HCT116 (cell line): ENCODE data around the gene UQCC2. TPM values are rescaled to one million over a fixed set of nuclear protein-coding genes. Genes with fewer than 3 reads are reported as not detected.

Experiments
- ATAC-seq: fragments of 200-7000 bp; cut with Tn5 transposase; 2 replicates; pipeline ENCODE4 v1.9.1; 2020; ENCODE audit warnings: mild to moderate bottlenecking, moderate library complexity
- BruUV-seq: library from RNA; stranded (reverse); fragments of 400-500 nt; replicated peaks from 2 replicates; lab custom pipeline; 2021; lab: Mats Ljungman, UMichigan
- CTCF ChIA-PET: fragments of 300-600 bp; sonication (Branson Sonifier 250); formaldehyde crosslinking; loops from one replicate; lab custom pipeline; 2021; ENCODE audit warnings: antibody characterized with exemption; lab: Charles Lee
- POLR2A ChIA-PET: fragments of 300-600, 350-600 bp; sonication (Branson Sonifier 250); formaldehyde crosslinking; loops from one replicate; lab custom pipeline; 2021; ENCODE audit warnings: antibody characterized with exemption; lab: Charles Lee
- RAD21 ChIA-PET, 2 experiments: fragments of 300-600 bp; sonication (Branson Sonifier 250); formaldehyde crosslinking; loops; one replicate each; lab custom pipeline; 2023; ENCODE audit warnings: low total read pairs in 2 of 2; ENCODE audit not compliant: uncharacterized antibody in 2 of 2, unreplicated experiment in 2 of 2, low non-redundant PET in 1 of 2; lab: Charles Lee
- DNase-seq: peaks from one replicate; pipeline ENCODE4 v3.0.0-alpha.2; 2010; ENCODE audit warnings: low read depth, low spot score
- H2AFZ ChIP-seq: fragments of 200-600 bp; shearing (Covaris generic), sonication (generic); 2 replicates; pipeline ENCODE4 v1.6.1; 2017; ENCODE audit warnings: low read depth, mixed run types, mixed read lengths, antibody characterized with exemption, low read length; ENCODE audit not compliant: poor library complexity, severe bottlenecking
- H3K27ac ChIP-seq: 2 replicates; pipeline ENCODE4 v1.5.1; 2012; ENCODE audit warnings: low read depth, low read length
- H3K27me3 ChIP-seq: fragments of 200-600 bp; sonication (generic); 2 replicates; pipeline ENCODE4 v1.6.1; 2016; ENCODE audit warnings: mixed run types, low read length, mixed read lengths; ENCODE audit not compliant: insufficient read depth
- H3K36me3 ChIP-seq, 2 experiments: fragments of 200-500 bp in 1 of 2; fragments of 200-600 bp in 1 of 2; sonication (Bioruptor generic) in 1 of 2; sonication (generic) in 1 of 2; 2 replicates each; pipeline versions ENCODE4 v1.5.1 to v1.6.1; 2014 to 2016; ENCODE audit warnings: low read length in 2 of 2, inconsistent platforms in 1 of 2, mixed read lengths in 1 of 2, mixed run types in 1 of 2; ENCODE audit not compliant: insufficient read depth in 2 of 2, control insufficient read depth in 1 of 2
- H3K4me1 ChIP-seq, 2 experiments: fragments of 200-600 bp in 1 of 2; sonication (generic) in 1 of 2; 2 replicates each; pipeline versions ENCODE4 v1.5.1 to v1.6.1; 2012 to 2017; ENCODE audit warnings: low read length in 2 of 2, inconsistent platforms in 1 of 2, mild to moderate bottlenecking in 1 of 2, mixed read lengths in 1 of 2, mixed run types in 1 of 2, moderate library complexity in 1 of 2; ENCODE audit not compliant: insufficient read depth in 2 of 2, control insufficient read depth in 1 of 2
- H3K4me2 ChIP-seq: fragments of 200-600 bp; sonication (generic); 2 replicates; pipeline ENCODE4 v1.6.1; 2017; ENCODE audit warnings: mixed run types, low read length, mixed read lengths
- H3K4me3 ChIP-seq, 2 experiments: fragments of 200-600 bp in 1 of 2; sonication (generic) in 1 of 2; replicated peaks in 1 of 2; 2 replicates each; pipeline ENCODE4 v1.5.1; 2011 to 2016; ENCODE audit warnings: low read length in 2 of 2, control low read depth in 1 of 2, low read depth in 1 of 2, mild to moderate bottlenecking in 1 of 2, mixed read lengths in 1 of 2, mixed run types in 1 of 2
- H3K79me2 ChIP-seq: fragments of 200-600 bp; sonication (generic); 2 replicates; pipeline ENCODE4 v1.6.1; 2017; ENCODE audit warnings: mild to moderate bottlenecking, mixed run types, low read length, moderate library complexity, mixed read lengths; ENCODE audit not compliant: insufficient read depth
- H3K9ac ChIP-seq: fragments of 200-600 bp; sonication (generic); 2 replicates; pipeline ENCODE4 v1.6.1; 2016; ENCODE audit warnings: low read length, mixed read lengths
- H3K9me2 ChIP-seq: fragments of 200-600 bp; sonication (generic), shearing (Covaris generic); 2 replicates; pipeline ENCODE4 v1.6.1; 2017; ENCODE audit warnings: mixed run types, mild to moderate bottlenecking, moderate library complexity; ENCODE audit not compliant: insufficient read depth
- H3K9me3 ChIP-seq, 2 experiments: fragments of 200-500 bp in 1 of 2; fragments of 200-600 bp in 1 of 2; sonication (Bioruptor generic) in 1 of 2; sonication (generic) in 1 of 2; 2 replicates each; pipeline ENCODE4 v1.6.1; 2014 to 2017; ENCODE audit warnings: low read length in 2 of 2, mixed read lengths in 2 of 2, inconsistent platforms in 1 of 2, low read depth in 1 of 2, mild to moderate bottlenecking in 1 of 2, mixed run types in 1 of 2, moderate library complexity in 1 of 2; ENCODE audit not compliant: control insufficient read depth in 1 of 2, insufficient read depth in 1 of 2
- H4K20me1 ChIP-seq: fragments of 200-600 bp; sonication (generic), shearing (Covaris generic); 2 replicates; pipeline ENCODE4 v1.6.1; 2017; ENCODE audit warnings: mixed run types, mild to moderate bottlenecking, moderate library complexity; ENCODE audit not compliant: insufficient read depth
- ATF3 ChIP-seq: IDR thresholded peaks from 2 replicates; pipeline ENCODE4 v1.6.1; 2012
- CBX3 ChIP-seq: IDR thresholded peaks from 2 replicates; pipeline ENCODE4 v1.6.1; 2012; ENCODE audit warnings: low read depth
- CTCF ChIP-seq, 3 experiments: fragments of 200-600 bp in 1 of 3; sonication (generic) in 1 of 3; IDR thresholded peaks in 2 of 3; conservative IDR thresholded peaks in 1 of 3; 2 replicates each; pipeline ENCODE4 v1.5.1; 2012 to 2017; ENCODE audit warnings: low read depth in 2 of 3, low read length in 2 of 3, antibody characterized with exemption in 1 of 3, borderline replicate concordance in 1 of 3, control low read depth in 1 of 3, mild to moderate bottlenecking in 1 of 3, mixed read lengths in 1 of 3, mixed run types in 1 of 3, moderate library complexity in 1 of 3; ENCODE audit not compliant: insufficient read depth in 1 of 3
- EGR1 ChIP-seq: IDR thresholded peaks from 2 replicates; pipeline ENCODE4 v1.6.1; 2012; ENCODE audit warnings: low read depth
- ELF1 ChIP-seq: IDR thresholded peaks from 2 replicates; pipeline ENCODE4 v1.6.1; 2012; ENCODE audit warnings: low read depth, borderline replicate concordance
- EZH2phosphoT487 ChIP-seq: fragments of 200-600 bp; IDR thresholded peaks from 2 replicates; pipeline ENCODE4 v1.6.1; 2018; ENCODE audit warnings: antibody characterized with exemption, borderline replicate concordance
- POLR2A ChIP-seq: IDR thresholded peaks from 2 replicates; pipeline ENCODE4 v1.7.0; 2011; ENCODE audit warnings: borderline replicate concordance; ENCODE audit not compliant: insufficient read depth, insufficient read length; ENCODE audit errors: extremely low read depth
- REST ChIP-seq: IDR thresholded peaks from 2 replicates; pipeline ENCODE4 v1.6.1; 2012; ENCODE audit warnings: low read depth
- SIN3A ChIP-seq: IDR thresholded peaks from 2 replicates; pipeline ENCODE4 v1.6.1; 2012; ENCODE audit warnings: low read depth
- SRF ChIP-seq: IDR thresholded peaks from 2 replicates; pipeline ENCODE4 v1.6.1; 2012; ENCODE audit warnings: low read depth
- TCF7L2 ChIP-seq: IDR thresholded peaks from 2 replicates; pipeline ENCODE4 v1.7.0; 2011; ENCODE audit warnings: borderline replicate concordance, inconsistent platforms; ENCODE audit not compliant: insufficient read depth, insufficient read length; ENCODE audit errors: extremely low read depth
- intact Hi-C: fragments of 100-400 bp; cut with micrococcal nuclease; formaldehyde crosslinking; loops from 2 replicates; pipeline ENCODE4 v1.10.0; 2022
- total RNA-seq: library from RNA; stranded (reverse); gene quantifications from one replicate; pipeline ENCODE4 v1.2.1, GENCODE V29; 2021; ENCODE audit not compliant: unreplicated experiment

The UQCC2 gene
- total RNA-seq, 1 experiment from 2014 or later = 95.1 TPM

- intact Hi-C loops = no loop called here
- ATAC-seq = no peak
- no peaks in the 10 kb centered on the region for H3K79me2 ChIP-seq
- DNase-seq = no peak
- no peaks in the 10 kb centered on the region for H4K20me1 ChIP-seq
- no peaks in the 10 kb centered on the region for H3K27me3 ChIP-seq
- ChIA-PET RAD21 (no interaction called here), POLR2A (no interaction called here), CTCF (interaction anchor here (1.6 kb wide), 1 partner anchor 11 kb away, joined by 6 read pairs; no protein-coding TSS in a partner anchor)
- H3K9ac ChIP-seq = no peak overlapping the region
- BruUV-seq = no TSS peak
- H2AFZ ChIP-seq = no peak overlapping the region
- H3K36me3 ChIP-seq = peaks cover 20 to 72% of the 10 kb centered on the region in 2 experiments
- no peak overlapping the region for H3K4me3 ChIP-seq
- H3K9me3 ChIP-seq = no peaks in the 10 kb centered on the region
- no peak overlapping the region for H3K27ac ChIP-seq
- no peaks in the 10 kb centered on the region for H3K4me1 ChIP-seq
- H3K9me2 ChIP-seq = no peaks in the 10 kb centered on the region
- no peak overlapping the region for H3K4me2 ChIP-seq
- TF ChIP-seq SRF = no peak
- TF ChIP-seq, all 23 proteins: peak for 0
Measured at GRCh38 chr6:33689148-33689494, 22.4 kb downstream of the UQCC2 start.

- peaks cover 22 to 70% of the 10 kb centered on the region in 2 experiments for H3K36me3 ChIP-seq
- H3K4me2 ChIP-seq = no peak overlapping the region
- no peak overlapping the region for H2AFZ ChIP-seq
- no peaks in the 10 kb centered on the region for H3K4me1 ChIP-seq
- no peak overlapping the region for H3K9ac ChIP-seq
- POLR2A ChIA-PET = no interaction called here
- no peak overlapping the region for H3K4me3 ChIP-seq
- intact Hi-C loops = no loop called here
- DNase-seq = no peak
- no peak overlapping the region for H3K27ac ChIP-seq
- H3K9me2 ChIP-seq = no peaks in the 10 kb centered on the region
- no peaks in the 10 kb centered on the region for H3K9me3 ChIP-seq
- H3K27me3 ChIP-seq = no peaks in the 10 kb centered on the region
- CTCF ChIA-PET = no interaction called here
- RAD21 ChIA-PET = no interaction called here
- no peaks in the 10 kb centered on the region for H3K79me2 ChIP-seq
- no peak for ATAC-seq
- no peaks in the 10 kb centered on the region for H4K20me1 ChIP-seq
- BruUV-seq = no TSS peak
- TF ChIP-seq SIN3A (no peak), POLR2A (no peak), EGR1 (no peak), CBX3 (no peak), ATF3 (no peak), CTCF (IDR thresholded peaks at IDR 0.05 in 2 of 3, conservative IDR thresholded peaks at IDR 0.05 in 1 of 3; ENCODE audit: borderline replicate concordance in 1 of 3, insufficient read depth in 1 of 3, low read depth in 2 of 3, low read length in 2 of 3) (no peak), TCF7L2 (no peak), SRF (no peak), REST (no peak), ELF1 (no peak), EZH2phosphoT487 (no peak)
Measured at GRCh38 chr6:33688451-33689147, 22.9 kb downstream of the UQCC2 start.
